ENCODE measurements around the gene KCNT1. TPM values are rescaled to one million over a fixed set of nuclear protein-coding genes. Genes with fewer than 3 reads are reported as not detected.

KCNT1 gene
- total RNA-seq, 1 donor from 2014 or later: not detected

DNA sequence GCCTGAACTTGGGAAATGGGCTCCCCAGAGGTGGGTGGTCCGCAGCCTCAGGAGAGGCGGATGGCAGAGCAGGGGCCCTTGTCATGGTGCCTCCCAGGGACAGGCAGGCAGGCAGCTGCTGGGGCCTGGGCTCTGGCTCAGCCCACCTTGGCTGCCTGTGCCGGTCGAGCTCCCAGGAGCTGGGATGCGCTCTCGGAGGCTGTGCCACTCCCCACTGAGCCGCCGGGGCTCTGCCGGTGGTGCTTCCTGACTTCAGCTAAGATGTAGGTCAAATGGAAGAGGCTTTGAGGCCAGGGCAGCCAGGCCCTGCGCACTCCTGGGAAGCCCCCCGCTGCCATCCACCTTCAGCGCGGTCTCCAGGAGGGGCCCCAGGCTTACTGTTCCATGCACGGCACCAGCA is 41.0 kb downstream of the KCNT1 start:
- no peaks in the 10 kb centered on the region for H3K4me1 ChIP-seq
- intact Hi-C loops (cut with DNase I): no loop called here
- no peak overlapping the region for H3K4me3 ChIP-seq
- H3K27me3 ChIP-seq: no peaks in the 10 kb centered on the region
- H3K36me3 ChIP-seq: no peaks in the 10 kb centered on the region
- H3K27ac ChIP-seq: no peak overlapping the region
- DNase-seq (ENCODE audit: extremely low spot score in 2 of 2): no peak
- TF ChIP-seq, protein P1, sequence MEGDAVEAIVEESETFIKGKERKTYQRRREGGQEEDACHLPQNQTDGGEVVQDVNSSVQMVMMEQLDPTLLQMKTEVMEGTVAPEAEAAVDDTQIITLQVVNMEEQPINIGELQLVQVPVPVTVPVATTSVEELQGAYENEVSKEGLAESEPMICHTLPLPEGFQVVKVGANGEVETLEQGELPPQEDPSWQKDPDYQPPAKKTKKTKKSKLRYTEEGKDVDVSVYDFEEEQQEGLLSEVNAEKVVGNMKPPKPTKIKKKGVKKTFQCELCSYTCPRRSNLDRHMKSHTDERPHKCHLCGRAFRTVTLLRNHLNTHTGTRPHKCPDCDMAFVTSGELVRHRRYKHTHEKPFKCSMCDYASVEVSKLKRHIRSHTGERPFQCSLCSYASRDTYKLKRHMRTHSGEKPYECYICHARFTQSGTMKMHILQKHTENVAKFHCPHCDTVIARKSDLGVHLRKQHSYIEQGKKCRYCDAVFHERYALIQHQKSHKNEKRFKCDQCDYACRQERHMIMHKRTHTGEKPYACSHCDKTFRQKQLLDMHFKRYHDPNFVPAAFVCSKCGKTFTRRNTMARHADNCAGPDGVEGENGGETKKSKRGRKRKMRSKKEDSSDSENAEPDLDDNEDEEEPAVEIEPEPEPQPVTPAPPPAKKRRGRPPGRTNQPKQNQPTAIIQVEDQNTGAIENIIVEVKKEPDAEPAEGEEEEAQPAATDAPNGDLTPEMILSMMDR (IDR thresholded peaks at IDR 0.05): no peak
- TF ChIP-seq POLR2AphosphoS5 (IDR thresholded peaks at IDR 0.05; ENCODE audit: insufficient read depth in 1 of 2, low read depth in 1 of 2): no peak
- H3K9me3 ChIP-seq: no peaks in the 10 kb centered on the region

DNA sequence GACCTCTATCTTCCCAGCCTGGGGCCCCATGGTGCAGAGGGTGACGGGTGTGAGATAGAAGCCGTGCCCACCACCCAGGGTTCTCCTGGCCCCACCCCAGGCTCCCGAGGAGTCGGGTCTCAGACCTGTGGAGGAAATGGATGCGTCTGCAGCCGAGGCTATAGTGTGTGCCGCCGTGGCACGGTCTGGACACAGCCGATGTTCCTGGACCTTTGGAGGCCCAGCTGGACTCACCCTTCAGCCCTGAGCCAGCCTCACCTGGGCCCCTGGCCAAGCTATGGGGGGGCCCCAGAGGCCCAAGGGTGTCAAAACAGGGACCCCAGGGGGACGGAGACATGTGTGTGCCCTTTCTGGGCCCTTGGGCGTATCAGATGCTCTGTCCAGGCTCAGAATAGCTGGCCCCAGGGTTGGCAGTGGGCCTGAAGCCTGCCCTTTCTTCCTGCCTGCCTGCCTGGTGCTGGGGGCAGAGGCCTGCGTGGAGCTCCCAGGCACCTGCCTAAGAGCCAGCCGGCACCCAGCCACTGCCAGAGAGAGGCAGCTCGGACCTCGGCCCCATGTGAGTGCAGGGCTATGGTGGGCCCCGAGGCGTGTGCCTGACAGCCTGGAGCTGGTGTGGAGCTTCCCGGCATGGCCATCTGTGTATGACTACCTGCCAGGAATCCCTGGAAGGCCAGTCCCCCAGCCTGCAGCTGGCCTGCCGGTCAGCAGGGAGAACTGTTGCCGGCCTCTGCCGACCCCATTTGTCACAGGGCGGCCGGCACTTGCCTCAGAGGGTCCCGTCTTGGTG is 41.8 kb downstream of the KCNT1 start:
- H3K27me3 ChIP-seq: no peaks in the 10 kb centered on the region
- H3K27ac ChIP-seq: no peak overlapping the region
- no peak for TF ChIP-seq POLR2AphosphoS5 (IDR thresholded peaks at IDR 0.05; ENCODE audit: insufficient read depth in 1 of 2, low read depth in 1 of 2)

DNA sequence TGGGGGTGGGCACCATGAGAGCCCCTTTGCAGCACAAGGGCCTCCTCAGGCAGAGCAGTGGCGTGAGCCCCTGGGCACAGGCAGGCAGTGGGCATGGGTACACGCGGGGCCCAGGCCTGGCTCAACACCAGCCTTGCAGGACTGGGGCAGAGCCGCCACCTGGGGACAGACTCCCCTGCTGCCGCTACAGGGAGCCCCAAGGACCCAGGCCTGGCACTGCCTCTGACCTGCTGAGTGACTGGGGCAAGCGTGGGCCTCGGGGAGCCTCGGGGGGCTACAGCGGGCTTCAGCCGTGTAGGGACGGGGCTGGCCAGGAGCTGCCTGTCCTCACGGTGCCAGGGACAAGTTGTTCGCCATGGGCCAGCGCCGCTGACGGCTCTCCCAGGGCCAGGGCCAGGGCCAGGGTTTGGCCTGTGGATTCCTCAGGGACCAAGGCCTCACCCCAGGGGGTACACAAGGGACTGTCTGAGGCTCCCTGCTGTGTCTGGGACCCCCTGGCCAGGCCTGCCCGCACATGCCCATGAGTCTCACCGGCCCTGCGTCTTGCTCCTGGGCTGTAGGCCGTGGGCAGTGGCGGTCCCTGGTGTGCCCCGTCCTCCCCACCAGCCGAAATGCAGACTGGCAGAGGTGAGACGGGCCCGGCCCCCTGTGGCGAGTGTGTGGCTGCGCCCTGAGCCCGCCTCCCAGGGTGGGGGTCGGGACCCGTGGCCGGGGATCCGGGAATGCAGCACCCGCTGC is 42.5 kb downstream of the KCNT1 start:
- Histone ChIP-seq H3K4me3 (no peak overlapping the region), H3K36me3 (no peaks in the 10 kb centered on the region), H3K9me3 (no peaks in the 10 kb centered on the region), H3K4me1 (no peaks in the 10 kb centered on the region), H3K27me3 (no peaks in the 10 kb centered on the region), H3K27ac (no peak overlapping the region)
- DNase-seq (ENCODE audit: extremely low spot score in 2 of 2): no peak
- TF ChIP-seq POLR2A (IDR thresholded peaks at IDR 0.05): no peak
- TF ChIP-seq, protein P1 (IDR thresholded peaks at IDR 0.05): no peak
- no peak for TF ChIP-seq POLR2AphosphoS5 (IDR thresholded peaks at IDR 0.05; ENCODE audit: insufficient read depth in 1 of 2, low read depth in 1 of 2)
- intact Hi-C loops (cut with DNase I): no loop called here

More for the DNA sequence above, 41.8 kb downstream of the KCNT1 start:
- Histone ChIP-seq H3K36me3 (no peaks in the 10 kb centered on the region), H3K9me3 (no peaks in the 10 kb centered on the region), H3K4me3 (no peak overlapping the region), H3K4me1 (no peaks in the 10 kb centered on the region)
- intact Hi-C loops (cut with DNase I): no loop called here
- no peak for DNase-seq (ENCODE audit: extremely low spot score in 2 of 2)

DNA sequence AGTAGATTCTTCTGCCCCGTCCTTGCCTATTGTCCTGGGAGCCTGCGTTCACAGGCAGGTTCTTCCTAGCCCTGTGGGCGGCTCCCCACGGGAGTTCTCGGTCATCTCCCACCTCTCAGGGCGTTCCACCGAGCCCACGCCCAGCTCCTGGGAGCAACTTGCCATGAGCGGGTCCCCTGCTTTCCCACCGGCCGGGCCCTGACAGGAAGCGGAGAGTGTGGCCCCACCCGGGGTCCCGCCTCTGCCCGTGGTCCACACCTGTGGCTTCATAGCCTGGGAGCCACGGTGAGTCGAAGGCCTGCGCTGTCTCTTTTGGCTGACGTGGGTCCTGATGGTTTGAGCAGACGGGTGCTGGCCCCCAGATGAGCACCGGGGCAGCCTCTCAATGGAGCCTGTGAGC is 43.2 kb downstream of the KCNT1 start:
- TF ChIP-seq, protein P1 (IDR thresholded peaks at IDR 0.05): no peak
- no peak for TF ChIP-seq POLR2A (IDR thresholded peaks at IDR 0.05)
- TF ChIP-seq POLR2AphosphoS5 (IDR thresholded peaks at IDR 0.05; ENCODE audit: insufficient read depth in 1 of 2, low read depth in 1 of 2): no peak
- no peaks in the 10 kb centered on the region for H3K9me3 ChIP-seq
- H3K36me3 ChIP-seq: no peaks in the 10 kb centered on the region
- H3K27me3 ChIP-seq: no peaks in the 10 kb centered on the region
- intact Hi-C loops (cut with DNase I): no loop called here
- DNase-seq (ENCODE audit: extremely low spot score in 2 of 2): no peak
- H3K4me1 ChIP-seq: no peaks in the 10 kb centered on the region
- H3K27ac ChIP-seq: no peak overlapping the region
- no peak overlapping the region for H3K4me3 ChIP-seq

DNA sequence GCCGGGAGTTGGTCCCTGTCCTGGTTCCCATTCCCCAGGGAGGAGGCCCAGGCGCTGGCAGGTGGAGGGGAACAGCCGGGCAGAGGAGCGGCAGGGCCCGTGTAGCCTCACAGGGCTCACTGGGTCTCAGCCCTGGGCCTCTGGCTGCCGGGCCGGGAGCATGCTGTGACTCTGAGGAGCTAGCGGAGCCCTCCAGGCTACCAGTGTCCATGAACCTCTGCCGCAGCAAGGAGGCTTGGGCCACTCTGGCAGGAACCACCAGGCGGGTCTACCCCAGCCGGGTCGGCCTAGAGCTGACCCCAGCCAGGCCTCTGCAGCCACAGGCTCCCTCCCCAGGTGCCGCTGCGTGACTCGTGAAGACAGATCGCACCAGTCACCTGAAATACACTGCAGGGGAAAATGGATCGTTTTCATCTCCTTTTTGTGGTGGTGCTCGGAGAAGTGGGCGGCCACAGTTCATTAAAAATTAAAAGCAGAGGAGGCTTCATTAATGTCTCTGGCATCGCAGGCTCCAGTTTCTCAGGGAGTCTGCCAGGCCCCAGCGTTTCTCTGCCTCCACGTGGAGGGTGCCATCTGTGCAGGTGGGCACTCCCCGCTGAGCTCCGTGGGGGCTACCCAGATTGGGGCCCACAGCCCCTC is 43.8 kb downstream of the KCNT1 start:
- no peak overlapping the region for H3K4me3 ChIP-seq
- DNase-seq (ENCODE audit: extremely low spot score in 2 of 2): no peak
- intact Hi-C loops (cut with DNase I): no loop called here
- no peak overlapping the region for H3K27ac ChIP-seq
- no peak for TF ChIP-seq POLR2AphosphoS5 (IDR thresholded peaks at IDR 0.05; ENCODE audit: insufficient read depth in 1 of 2, low read depth in 1 of 2)
- no peak for TF ChIP-seq POLR2A (IDR thresholded peaks at IDR 0.05)
- TF ChIP-seq, protein P1 (IDR thresholded peaks at IDR 0.05): no peak
- no peaks in the 10 kb centered on the region for H3K4me1 ChIP-seq
- H3K36me3 ChIP-seq: no peaks in the 10 kb centered on the region
- H3K27me3 ChIP-seq: no peaks in the 10 kb centered on the region
- H3K9me3 ChIP-seq: no peaks in the 10 kb centered on the region

All from vagina (tissue), 2 donors.